A172 (cell line): Measurements from ENCODE around the gene PDGFC. TPM values are rescaled to one million over a fixed set of nuclear protein-coding genes. Genes with fewer than 3 reads are reported as not detected.
A peak's percentile ranks its signal among the peaks of the same experiment; 100 is the strongest.

Experiments
- DNase-seq: peaks from one replicate; pipeline ENCODE4 v3.0.0-alpha.2; 2015; ENCODE audit warnings: low spot score
- total RNA-seq: library from RNA; depleted of rRNA; stranded (reverse); fragments of >200 nt; shearing (Covaris generic); gene quantifications from 2 replicates; pipeline ENCODE4 v1.2.3, GENCODE V29; 2014; rRNA removed

The PDGFC gene, protein sequence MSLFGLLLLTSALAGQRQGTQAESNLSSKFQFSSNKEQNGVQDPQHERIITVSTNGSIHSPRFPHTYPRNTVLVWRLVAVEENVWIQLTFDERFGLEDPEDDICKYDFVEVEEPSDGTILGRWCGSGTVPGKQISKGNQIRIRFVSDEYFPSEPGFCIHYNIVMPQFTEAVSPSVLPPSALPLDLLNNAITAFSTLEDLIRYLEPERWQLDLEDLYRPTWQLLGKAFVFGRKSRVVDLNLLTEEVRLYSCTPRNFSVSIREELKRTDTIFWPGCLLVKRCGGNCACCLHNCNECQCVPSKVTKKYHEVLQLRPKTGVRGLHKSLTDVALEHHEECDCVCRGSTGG
- total RNA-seq: 27.5 and 36.9 TPM in 2 replicates

DNA sequence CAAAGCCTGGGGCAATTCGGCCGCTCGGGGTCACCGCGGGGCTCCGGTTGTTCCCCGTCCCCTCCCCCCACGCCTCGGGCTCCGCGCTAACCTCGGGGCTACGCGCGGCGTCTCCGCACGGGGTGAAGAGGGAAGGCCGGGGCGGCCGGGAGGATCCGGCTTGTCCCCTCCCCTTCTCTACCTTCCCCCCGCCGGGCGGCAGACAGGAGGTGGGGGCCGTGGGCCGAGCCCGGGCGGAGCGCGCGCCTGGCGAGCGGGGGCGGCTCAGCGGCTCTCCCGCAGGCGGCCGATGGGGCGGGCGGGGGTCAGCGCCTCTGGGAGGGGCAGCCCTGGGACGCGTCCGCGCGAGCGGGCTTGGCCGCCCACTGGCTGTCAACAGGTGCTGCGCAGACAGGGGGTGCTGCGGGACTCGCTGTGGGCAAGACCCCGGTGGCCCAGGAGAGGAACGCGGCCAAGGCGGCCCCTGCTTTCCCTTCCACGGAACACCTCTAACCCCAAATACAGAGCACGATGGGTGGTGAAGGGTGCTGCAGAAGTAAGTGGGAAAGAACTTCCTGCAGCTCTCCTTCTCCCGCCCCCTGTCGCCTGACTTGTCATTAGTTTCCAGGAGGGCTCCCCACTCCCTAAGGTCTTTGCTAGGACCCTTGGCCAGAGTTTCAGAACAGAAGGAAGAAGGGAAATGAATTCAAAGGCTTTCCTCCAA, at the start of gene PDGFC:
Gene PDGFC, minus strand, starts transcription at position 124 of the 703 bp plus-strand sequence. CDS start 896 bp downstream, outside the sequence.
- DNase-seq: peak; percentile 38

GRCh38 chr4:157020882-157021281, 49.3 kb upstream of the PDGFC start:
- no peak for DNase-seq

GRCh38 chr4:157018920-157019490, 47.4 kb upstream of the PDGFC start:
- no peak for DNase-seq

DNA sequence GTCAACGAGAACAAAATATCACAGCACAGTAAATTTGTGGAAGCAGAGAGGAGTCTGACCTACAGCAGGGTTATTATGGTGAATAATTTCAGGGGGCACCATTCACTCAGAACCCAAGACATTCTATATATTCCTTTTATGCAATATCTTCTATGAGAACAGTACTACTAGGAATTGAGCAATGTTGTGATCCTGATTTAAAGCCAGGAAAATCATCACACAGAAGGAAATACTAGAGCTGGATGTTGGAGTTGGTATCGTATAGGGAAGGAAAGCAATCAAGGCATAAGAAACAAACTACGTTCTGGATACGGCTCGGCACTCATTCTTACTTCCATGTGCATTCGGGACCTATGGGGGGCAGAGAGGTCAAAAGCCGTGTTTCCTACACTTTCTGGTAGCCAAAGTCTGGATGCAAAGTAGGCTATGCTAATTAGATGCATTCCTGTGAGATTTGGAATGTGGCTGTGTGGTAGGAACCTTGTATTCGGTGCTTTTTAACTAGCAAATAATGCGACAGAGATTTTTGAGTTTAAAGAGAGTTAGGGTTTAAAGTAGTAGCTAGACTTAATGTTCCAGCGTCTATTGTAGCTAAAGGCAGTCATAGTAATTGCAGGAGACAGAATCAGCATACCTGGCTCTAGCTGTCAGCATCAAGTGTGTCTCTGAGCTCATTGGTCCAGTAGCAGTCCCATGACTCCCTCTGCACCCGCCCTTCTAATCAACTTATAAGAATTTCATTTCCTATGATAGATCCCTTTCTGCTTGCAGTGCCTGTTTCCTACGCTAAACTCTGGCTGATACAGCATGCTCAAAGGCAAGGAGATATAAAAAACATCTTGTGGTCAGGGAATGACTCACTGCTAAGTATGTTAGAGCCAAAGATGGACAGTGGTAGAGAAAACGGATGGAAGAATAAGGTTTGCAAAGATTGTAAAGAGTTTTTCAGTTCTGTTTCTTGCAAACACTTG, 43.3 kb upstream of the PDGFC start:
- DNase-seq: peak; percentile 77

DNA sequence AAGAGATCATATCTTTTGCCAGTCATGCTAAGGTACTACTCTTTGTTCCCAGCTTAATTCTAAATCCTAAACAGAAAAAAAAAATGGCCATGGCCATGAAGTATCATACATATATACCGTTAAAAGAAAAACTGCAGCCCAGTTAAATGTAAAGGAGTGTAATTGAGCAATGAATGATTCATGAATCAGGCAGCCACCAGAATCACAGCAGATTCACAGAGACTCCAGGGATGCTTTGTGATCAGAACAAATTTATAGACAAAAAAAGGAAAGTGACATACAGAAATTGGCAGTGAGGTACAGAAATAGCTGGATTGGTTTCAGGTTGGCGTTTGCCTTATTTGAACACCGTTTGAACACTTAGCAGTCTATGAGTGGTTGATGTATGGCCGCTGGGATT, 42.1 kb upstream of the PDGFC start:
- no peak for DNase-seq

- peak; percentile 68 for DNase-seq
Measured at GRCh38 chr4:157012781-157013180, 41.2 kb upstream of the PDGFC start.

GRCh38 chr4:157012296-157012695, 40.7 kb upstream of the PDGFC start:
- DNase-seq: no peak

- DNase-seq: no peak
Measured at GRCh38 chr4:157010630-157011029, 39.0 kb upstream of the PDGFC start.

- no peak for DNase-seq
Measured at GRCh38 chr4:157005831-157006230, 34.2 kb upstream of the PDGFC start.

GRCh38 chr4:157005193-157005592, 33.6 kb upstream of the PDGFC start:
- DNase-seq: no peak

GRCh38 chr4:157004279-157005161, 32.9 kb upstream of the PDGFC start:
- no peak for DNase-seq

GRCh38 chr4:156999175-156999517, 27.5 kb upstream of the PDGFC start:
- peak; percentile 98 for DNase-seq

DNA sequence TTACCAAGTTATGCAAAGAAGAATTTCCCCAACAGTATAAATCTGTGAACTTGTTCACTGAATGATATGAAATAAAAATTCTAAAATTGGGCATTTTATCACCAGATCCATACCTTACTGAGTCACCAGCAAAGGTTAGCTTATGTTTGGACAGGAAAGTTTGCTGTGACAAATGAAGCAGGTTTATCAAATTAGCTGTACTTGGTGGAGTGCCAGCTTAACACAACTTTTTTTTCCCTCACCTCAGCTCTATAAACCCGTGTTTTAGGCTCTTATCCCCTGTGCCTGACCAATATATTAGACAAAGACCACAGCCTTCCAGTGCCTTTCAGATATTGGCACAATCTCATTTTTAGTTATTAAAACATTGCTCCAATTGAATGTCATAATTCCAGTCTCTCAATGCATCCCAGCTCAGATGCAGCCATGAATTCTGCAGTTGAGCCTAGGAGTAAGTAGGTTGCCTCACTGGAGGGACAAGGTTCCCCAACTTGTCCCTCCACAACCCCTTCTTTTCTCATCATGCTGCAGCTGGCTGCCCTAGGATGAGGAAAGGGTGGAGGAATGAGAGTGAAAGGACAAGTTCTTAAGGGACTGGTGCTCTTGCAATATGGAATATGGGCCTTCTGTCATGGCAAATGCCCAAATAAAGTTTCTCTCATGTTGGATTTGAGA, 27.0 kb upstream of the PDGFC start:
- DNase-seq: no peak

GRCh38 chr4:156992943-156993342, 21.3 kb upstream of the PDGFC start:
- no peak for DNase-seq

DNA sequence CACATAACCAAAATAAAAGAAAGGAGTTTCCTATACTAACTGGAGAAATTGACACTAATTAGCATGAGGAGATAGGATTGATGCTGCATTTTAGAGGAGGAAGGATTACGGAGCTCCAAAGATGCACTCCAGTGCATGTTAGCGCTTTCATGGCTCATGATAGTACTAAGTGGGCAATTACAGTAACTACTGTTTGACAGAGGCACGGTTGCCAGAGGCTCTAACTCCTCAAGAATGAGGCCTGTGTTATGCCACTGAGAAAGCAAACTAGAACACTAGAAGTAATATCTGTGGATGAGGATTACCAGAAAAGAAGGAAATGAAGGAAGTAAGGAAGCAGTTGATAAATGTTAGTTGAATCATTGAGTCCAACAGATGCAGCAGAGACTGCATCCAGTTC, 19.6 kb upstream of the PDGFC start:
- DNase-seq: no peak

GRCh38 chr4:156983366-156983765, 11.8 kb upstream of the PDGFC start:
- no peak for DNase-seq

DNA sequence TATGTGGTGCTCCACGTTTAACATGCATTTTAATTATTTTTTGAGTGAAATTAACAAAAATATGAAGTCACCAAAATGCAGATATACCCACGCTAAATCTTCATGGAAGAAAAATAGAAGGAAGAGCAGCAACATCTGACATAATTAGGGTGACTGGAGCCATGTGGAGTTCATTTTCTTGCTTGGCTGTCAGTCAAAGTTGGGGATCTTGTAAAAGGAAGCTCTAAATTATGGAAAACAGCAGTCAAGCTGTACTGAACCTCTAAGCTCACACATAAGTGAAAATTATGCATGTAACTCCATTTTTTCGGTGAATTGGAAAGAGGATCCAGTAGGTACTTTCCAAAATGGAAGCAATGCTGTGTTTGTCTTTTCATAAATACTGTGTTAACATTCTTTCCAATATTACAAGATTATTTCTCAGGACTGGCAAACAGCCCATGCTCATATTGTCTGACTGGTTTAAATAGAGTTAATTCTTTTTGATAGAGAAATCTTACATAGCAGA, 9.7 kb upstream of the PDGFC start:
- no peak for DNase-seq

DNA sequence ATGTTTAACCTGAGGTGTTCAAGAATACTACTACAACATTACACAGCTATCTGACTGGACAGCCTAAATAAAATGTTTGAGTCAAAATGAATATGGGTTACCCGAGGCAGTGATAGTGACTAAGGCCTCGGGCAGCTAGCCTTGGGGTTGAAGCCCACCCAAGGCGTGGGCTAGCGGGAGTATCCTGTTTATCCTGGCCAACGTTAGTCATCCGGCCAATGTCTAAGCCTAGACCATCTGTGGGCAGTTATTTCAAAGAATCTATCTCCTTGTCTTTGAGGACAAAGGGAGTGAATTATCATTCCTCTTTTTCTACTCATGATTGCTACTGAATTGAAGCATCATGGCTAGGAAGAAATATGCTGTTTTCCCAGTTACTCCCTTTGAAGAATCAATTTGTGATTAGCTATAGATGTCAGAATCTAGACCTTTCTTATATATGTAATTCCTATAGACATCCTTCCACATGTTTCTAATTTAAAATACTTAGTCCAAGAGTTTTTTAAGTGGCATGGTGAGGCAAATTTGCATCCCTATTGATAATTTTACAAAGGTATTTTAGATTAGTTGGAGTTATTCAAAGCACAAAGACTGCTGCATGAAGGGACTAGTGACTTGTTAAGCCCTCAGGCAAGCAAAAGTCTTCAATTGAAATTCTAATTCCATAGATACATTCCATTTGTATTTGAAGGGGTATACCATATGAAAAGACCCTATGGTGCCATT, 6.0 kb upstream of the PDGFC start:
- DNase-seq: peak; percentile 73

- DNase-seq: peak; percentile 82
Measured at GRCh38 chr4:156976147-156976546, 4.5 kb upstream of the PDGFC start.
